Left ventricle myocardium inferior (tissue), 1 donor: ENCODE results near the gene RNU1-3. TPM values are rescaled to one million over a fixed set of nuclear protein-coding genes. Genes with fewer than 3 reads are reported as not detected.
A peak's percentile ranks its signal among the peaks of the same experiment; 100 is the strongest.
"Not testable (repeated sequence)": the region's sequence is repeated elsewhere in the genome, so short reads cannot be mapped to it uniquely, and the experiment has no call there.

Experiments
- DNase-seq: peaks from one replicate; pipeline ENCODE4 v3.0.0-alpha.2; 2020
- H3K27ac ChIP-seq: fragments of 200-600 bp; replicated peaks from 2 replicates; pipeline ENCODE4 v1.8.0; 2021
- H3K27me3 ChIP-seq: fragments of 200-600 bp; 2 replicates; pipeline ENCODE4 v1.8.0; 2021; ENCODE audit warnings: low read depth
- H3K36me3 ChIP-seq: fragments of 200-600 bp; 2 replicates; pipeline ENCODE4 v1.8.0; 2021
- H3K4me1 ChIP-seq: fragments of 200-600 bp; 2 replicates; pipeline ENCODE4 v1.8.0; 2021
- H3K4me3 ChIP-seq: fragments of 200-600 bp; 2 replicates; pipeline ENCODE4 v1.8.0; 2021; ENCODE audit warnings: mild to moderate bottlenecking, moderate library complexity
- H3K9me3 ChIP-seq: fragments of 200-600 bp; replicated peaks from 2 replicates; pipeline ENCODE4 v1.8.0; 2021
- intact Hi-C: fragments of 100-400 bp; cut with micrococcal nuclease; formaldehyde crosslinking; loops from one replicate; pipeline ENCODE4 v1.11.0; 2022
- total RNA-seq: library from RNA; stranded (reverse); fragmentation: NEBNext Ultra II Directional; extraction: Animal tissue kit (Norgen Biotek cat#: 25700); gene quantifications from one replicate; pipeline ENCODE4 v1.2.1, GENCODE V29; 2021
- TF ChIP-seq, protein P1 (sequence below): fragments of 200-600 bp; IDR thresholded peaks from 2 replicates; pipeline ENCODE4 v1.8.0; 2021; ENCODE audit warnings: antibody characterized with exemption, mild to moderate bottlenecking, borderline replicate concordance
- donor health status: DM: no; HTN: yes; CAD: no; lungs with severe emphysema.

Gene RNU1-3
- total RNA-seq, 1 donor from 2014 or later = 6,072 TPM

DNA sequence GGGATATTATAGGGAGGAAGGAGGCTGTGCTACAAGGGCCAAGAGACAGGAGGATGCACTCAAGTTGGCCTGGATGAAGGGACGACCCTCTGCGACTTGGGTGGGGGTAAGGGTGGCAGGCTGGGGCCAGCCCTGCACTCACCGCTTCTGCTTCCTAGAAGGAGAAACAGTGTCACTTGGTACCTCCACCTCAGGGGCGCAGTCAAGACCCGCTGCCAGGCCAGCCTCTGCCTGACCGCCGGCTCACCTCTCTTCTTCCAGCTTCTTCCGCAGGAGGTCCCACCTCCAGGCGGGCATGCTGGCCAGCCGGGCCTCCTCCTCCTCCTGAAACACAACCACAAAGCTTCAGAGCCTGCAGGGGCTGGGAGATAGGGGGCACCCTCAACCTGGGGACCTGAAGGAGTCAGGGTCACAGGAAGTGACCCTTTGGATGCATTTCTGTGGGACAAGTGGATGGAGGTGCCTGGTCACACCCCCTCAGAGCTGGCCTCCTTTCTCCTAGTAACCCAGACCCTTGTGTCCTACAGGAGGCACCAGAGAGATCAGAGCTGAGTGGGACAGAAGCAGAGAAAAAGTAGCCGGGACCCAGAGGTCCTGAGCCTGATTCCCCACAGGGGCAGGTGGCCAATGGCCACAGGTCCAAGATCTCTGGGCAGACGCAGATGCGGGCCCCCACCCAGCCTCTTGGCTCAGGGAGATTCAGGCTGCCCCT, 24.4 kb upstream of the RNU1-3 start:
- DNase-seq, H3K4me1 ChIP-seq, H3K4me3 ChIP-seq, H3K36me3 ChIP-seq, H3K27ac ChIP-seq, intact Hi-C loops, H3K9me3 ChIP-seq: not testable (repeated sequence)
- H3K27me3 ChIP-seq = peaks cover 15% of the 10 kb centered on the region

DNA sequence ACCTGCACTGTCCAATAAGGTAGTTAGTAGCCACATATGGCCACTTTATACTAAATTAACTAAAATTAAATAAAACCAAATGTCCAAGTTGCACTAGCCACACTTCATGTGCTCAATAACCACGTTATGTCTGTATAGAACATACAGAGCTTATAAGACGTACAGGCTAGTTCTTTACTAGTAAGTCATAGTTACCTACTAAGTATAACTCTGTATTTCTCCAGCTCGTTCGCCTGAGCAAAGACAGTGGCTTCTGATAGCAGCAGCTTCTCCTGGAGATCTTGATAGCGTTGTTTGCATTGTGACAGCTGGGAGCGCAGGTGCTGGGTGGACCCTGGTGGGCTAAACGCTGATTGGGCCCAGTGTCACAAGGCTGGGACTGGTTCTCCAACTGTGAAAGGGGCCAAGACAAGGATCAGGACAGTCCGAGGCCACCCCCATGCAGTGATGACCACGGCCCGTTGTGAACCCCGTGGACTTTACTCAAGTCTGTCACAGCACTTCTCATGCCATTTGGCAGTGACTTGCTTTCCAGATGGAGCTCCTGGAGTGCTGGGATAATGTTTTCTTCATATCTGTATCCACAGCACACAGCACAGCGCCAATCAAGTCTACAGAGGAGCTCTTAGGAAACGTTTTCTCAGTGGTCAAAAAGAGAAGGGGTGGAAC, 20.5 kb upstream of the RNU1-3 start:
- H3K9me3 ChIP-seq, H3K4me3 ChIP-seq, H3K36me3 ChIP-seq, intact Hi-C loops, H3K4me1 ChIP-seq, DNase-seq, H3K27ac ChIP-seq: not testable (repeated sequence)
- H3K27me3 ChIP-seq = peaks cover 16% of the 10 kb centered on the region

GRCh38 chr1:16685445-16686371, 19.0 kb upstream of the RNU1-3 start:
- H3K9me3 ChIP-seq, DNase-seq, intact Hi-C loops, H3K27ac ChIP-seq, H3K4me3 ChIP-seq, H3K4me1 ChIP-seq, H3K36me3 ChIP-seq: not testable (repeated sequence)
- H3K27me3 ChIP-seq = peaks cover 13% of the 10 kb centered on the region

GRCh38 chr1:16684738-16685337, 18.1 kb upstream of the RNU1-3 start:
- H3K9me3 ChIP-seq, H3K4me1 ChIP-seq, intact Hi-C loops, H3K4me3 ChIP-seq, DNase-seq, H3K36me3 ChIP-seq, H3K27ac ChIP-seq: not testable (repeated sequence)
- H3K27me3 ChIP-seq = peaks cover 18% of the 10 kb centered on the region
- TF ChIP-seq, protein P1, sequence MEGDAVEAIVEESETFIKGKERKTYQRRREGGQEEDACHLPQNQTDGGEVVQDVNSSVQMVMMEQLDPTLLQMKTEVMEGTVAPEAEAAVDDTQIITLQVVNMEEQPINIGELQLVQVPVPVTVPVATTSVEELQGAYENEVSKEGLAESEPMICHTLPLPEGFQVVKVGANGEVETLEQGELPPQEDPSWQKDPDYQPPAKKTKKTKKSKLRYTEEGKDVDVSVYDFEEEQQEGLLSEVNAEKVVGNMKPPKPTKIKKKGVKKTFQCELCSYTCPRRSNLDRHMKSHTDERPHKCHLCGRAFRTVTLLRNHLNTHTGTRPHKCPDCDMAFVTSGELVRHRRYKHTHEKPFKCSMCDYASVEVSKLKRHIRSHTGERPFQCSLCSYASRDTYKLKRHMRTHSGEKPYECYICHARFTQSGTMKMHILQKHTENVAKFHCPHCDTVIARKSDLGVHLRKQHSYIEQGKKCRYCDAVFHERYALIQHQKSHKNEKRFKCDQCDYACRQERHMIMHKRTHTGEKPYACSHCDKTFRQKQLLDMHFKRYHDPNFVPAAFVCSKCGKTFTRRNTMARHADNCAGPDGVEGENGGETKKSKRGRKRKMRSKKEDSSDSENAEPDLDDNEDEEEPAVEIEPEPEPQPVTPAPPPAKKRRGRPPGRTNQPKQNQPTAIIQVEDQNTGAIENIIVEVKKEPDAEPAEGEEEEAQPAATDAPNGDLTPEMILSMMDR = peak; percentile 54

DNA sequence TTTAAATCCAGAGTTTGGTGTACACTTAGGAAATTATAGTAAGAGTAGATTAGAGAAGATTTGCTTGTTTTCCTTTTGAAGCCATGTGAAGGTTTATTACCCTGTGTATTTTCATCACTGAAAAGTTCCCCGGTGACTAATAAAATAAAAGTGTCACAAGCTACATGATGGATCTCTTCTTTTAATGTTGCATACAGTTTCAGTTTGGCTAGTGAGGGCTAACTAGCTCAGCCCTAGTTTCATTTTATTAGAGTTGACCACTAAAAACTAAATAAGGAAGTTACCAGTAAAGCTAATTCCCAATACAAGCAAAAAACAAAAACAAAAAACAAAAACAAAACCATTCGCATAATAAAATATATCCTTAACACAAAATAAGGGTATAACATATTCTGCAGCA, 17.4 kb upstream of the RNU1-3 start:
- H3K4me3 ChIP-seq, DNase-seq, H3K4me1 ChIP-seq, H3K36me3 ChIP-seq, intact Hi-C loops, H3K27ac ChIP-seq, H3K9me3 ChIP-seq: not testable (repeated sequence)
- H3K27me3 ChIP-seq = peaks cover 24% of the 10 kb centered on the region

DNA sequence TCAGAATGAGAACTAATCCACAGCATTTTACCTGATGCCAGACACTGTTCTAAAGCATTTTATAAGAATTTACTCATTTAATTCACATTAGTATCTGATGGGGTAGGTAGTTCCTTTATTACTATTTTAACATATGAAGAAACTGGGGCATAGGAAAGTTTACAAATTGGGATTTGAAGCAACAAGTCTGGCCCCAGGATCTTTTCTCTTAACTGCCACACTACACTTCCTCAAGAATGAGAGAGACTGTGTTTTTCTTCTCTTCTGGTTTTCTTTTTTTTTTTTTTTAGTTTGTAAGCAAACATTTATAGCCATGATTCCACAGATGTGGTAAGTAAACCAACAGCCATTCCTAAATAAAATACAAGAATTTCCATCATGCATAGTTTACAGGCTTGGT, 16.1 kb upstream of the RNU1-3 start:
- not testable (repeated sequence) for DNase-seq

GRCh38 chr1:16680366-16680765, 13.6 kb upstream of the RNU1-3 start:
- H3K9me3 ChIP-seq, H3K4me1 ChIP-seq, intact Hi-C loops, H3K4me3 ChIP-seq, H3K27ac ChIP-seq, DNase-seq, H3K36me3 ChIP-seq: not testable (repeated sequence)
- H3K27me3 ChIP-seq = peaks cover 26% of the 10 kb centered on the region

More for the DNA sequence above, 16.1 kb upstream of the RNU1-3 start:
- H3K36me3 ChIP-seq, intact Hi-C loops, H3K9me3 ChIP-seq, H3K27ac ChIP-seq, H3K4me3 ChIP-seq, H3K4me1 ChIP-seq: not testable (repeated sequence)
- peaks cover 35% of the 10 kb centered on the region for H3K27me3 ChIP-seq
